Kidney capillary endothelial cell (primary cell): ENCODE results near the gene KXD1.

Experiments used
- DNase-seq: peaks from one replicate; pipeline ENCODE4 v3.0.0-alpha.2; 2018; ENCODE audit warnings: low spot score

The KXD1 gene

DNA sequence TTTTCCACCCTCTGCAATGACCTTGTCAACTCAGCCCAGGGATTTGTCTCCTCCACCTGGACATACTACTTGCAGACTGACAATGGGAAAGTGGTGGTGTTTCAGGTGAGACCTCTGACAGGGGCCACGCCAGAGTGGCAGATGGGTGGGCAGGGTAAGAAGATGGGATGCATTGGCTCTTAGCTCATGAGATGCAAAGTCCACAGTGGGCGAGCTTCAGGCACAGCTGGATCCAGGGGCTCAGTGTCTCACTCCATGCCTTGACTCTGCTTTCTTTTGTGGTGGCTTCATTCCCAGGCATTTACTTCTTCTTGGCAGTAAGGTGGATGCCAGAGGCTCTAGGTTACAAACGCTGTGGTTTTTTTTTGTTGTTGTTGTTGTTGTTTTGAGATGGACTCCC lies 58.4 kb downstream of the KXD1 start:
- no peak for DNase-seq

DNA sequence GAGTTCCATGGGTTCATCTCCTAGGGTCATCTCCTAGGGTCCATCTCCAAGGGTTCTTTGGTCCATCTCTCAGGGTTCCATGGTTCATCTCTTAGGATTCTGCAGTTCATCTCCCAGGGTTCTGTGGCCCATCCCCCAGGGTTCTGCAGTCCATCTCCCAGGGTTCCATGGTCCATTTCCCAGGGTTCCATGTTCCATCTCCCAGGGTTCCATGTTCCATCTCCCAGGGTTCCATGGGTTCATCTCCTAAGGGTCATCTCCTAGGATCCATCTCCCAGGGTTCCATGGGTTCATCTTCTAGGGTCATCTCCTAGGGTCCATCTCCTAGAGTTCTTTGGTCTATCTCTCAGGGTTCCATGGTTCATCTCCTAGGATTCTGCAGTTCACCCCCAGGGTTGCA lies 59.9 kb downstream of the KXD1 start:
- DNase-seq: no peak

DNA sequence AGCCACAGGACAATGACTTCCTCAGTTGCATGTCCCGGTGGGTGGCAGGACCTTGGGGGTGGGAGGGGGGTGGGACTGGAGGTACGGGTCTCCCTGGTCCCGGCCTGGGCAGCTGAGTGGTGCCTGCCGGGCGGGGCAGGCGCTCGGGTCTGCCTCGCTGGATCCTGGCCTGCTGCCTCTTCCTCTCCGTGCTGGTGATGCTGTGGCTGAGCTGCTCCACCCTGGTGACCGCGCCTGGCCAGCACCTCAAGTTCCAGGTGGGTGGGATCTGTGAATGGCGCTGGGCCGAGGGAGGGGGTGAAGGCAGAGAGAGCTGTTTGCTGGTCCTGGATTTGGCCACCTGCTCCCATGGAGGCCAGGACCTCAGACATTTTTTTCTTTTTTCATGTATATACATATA lies 60.6 kb downstream of the KXD1 start:
- no peak for DNase-seq
